Spinal cord (tissue), 10 donors: ENCODE results near the gene TSPYL4. TPM values are rescaled to one million over a fixed set of nuclear protein-coding genes. Genes with fewer than 3 reads are reported as not detected.

Experiments used
- DNase-seq, 6 donors: peaks; one replicate each; pipeline versions ENCODE4 v3.0.0 to v3.0.0-alpha.2; 2013 to 2015; ENCODE audit warnings: low spot score in 6 of 6, low read depth in 4 of 6
- H3K27ac ChIP-seq: one replicate; pipeline ENCODE4 v1.5.1; 2013; ENCODE audit warnings: low read depth, low read length, control low read depth
- H3K27me3 ChIP-seq: one replicate; pipeline ENCODE4 v1.6.1; 2013; ENCODE audit warnings: low read length; ENCODE audit not compliant: control insufficient read depth, insufficient read depth
- H3K36me3 ChIP-seq: one replicate; pipeline ENCODE4 v1.6.1; 2013; ENCODE audit warnings: low read length; ENCODE audit not compliant: control insufficient read depth, insufficient read depth
- H3K4me1 ChIP-seq: one replicate; pipeline ENCODE4 v1.6.1; 2013; ENCODE audit warnings: low read length; ENCODE audit not compliant: control insufficient read depth, insufficient read depth
- H3K4me3 ChIP-seq: one replicate; pipeline ENCODE4 v1.5.1; 2013; ENCODE audit warnings: low read depth, low read length, control low read depth
- H3K9me3 ChIP-seq: one replicate; pipeline ENCODE4 v1.6.1; 2013; ENCODE audit warnings: low read length; ENCODE audit not compliant: control insufficient read depth, insufficient read depth
- WGBS: methylation state at CpG from one replicate; pipeline ENCODE4 v1.1.5; 2013; ENCODE audit warnings: missing lambda C conversion rate; ENCODE audit not compliant: insufficient coverage; 5-methylcytosine and 5-hydroxymethylcytosine counted together
- polyA plus RNA-seq, 2 donors: library from polyadenylated mRNA; unstranded; fragments of 120-200 nt; gene quantifications; one replicate each; pipeline ENCODE4 v1.2.1, GENCODE V29; 2013; ENCODE audit not compliant: insufficient read length in 2 of 2
- total RNA-seq, 2 donors: library from RNA; depleted of rRNA in 1 of 2; stranded (reverse); fragments of 120-200 nt in 1 of 2; fragments of >200 nt in 1 of 2; gene quantifications; one replicate each; pipeline versions ENCODE4 v1.2.3 to v1.2.4, GENCODE V29; 2013 to 2014
- donor health status: healthy.

TSPYL4 gene
- total and polyA plus RNA-seq, 4 donors = 57.6 to 162 (median 119) TPM

DNA sequence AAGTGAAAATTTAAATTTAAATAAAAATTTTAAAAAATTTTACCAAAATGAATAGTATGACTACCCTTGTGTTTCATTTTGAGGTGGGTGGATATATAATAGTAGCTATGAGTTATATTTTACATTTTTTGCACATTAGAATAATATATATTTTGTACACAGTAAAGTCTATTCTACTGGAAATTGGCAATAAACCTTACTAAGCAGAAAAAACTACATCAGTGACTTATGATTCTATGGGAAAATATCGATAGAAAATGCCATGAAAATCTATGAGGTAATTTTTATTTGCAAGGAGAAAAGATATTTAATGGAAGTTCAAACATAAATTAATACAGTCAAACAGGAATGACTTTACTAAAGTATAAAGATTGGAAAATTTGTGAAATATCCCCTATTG is 2.8 kb upstream of the TSPYL4 start:
- Histone ChIP-seq H3K27ac (no peak overlapping the region), H3K4me1 (peaks cover 15% of the 10 kb centered on the region), H3K36me3 (peaks cover 11% of the 10 kb centered on the region), H3K27me3 (no peaks in the 10 kb centered on the region), H3K9me3 (no peaks in the 10 kb centered on the region), H3K4me3 (no peak overlapping the region)
- WGBS = no CpG with 5 or more reads among the region's 1 CpG
- DNase-seq = no peak

DNA sequence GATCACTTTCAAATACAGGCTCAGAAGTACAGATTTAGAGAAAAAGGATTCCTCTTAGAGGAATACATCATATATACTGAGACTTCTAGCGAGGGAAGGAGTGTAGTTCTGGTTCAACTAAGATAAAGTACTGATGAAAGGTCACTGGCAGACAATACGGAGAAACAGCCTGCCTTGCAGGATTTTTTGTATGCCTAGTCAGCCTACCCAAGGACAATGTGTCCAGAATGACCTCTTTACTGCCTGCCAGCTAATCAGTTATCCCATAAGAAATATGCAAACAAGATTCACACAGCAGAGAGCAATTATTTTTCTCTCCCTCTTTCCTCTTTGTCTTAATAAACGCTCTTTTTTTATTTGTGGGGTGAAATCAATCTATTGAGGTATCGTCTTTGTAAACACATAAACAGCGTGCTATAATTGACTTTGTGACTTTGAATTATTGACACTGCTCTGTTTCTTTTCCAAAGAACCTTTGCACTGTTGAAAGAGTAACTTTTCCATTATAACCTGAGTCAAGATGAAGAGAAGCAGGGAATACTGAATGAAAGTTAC is 1.4 kb upstream of the TSPYL4 start:
- Histone ChIP-seq H3K27me3 (no peaks in the 10 kb centered on the region), H3K4me3 (peak overlapping the region; percentile 91), H3K4me1 (peaks cover 22% of the 10 kb centered on the region), H3K9me3 (no peaks in the 10 kb centered on the region), H3K27ac (no peak overlapping the region), H3K36me3 (peaks cover 14% of the 10 kb centered on the region)
- 0% methylated on average over 1 of the region's 5 CpGs for WGBS
- DNase-seq = peak in 1 of 6 donors; percentile 51

DNA sequence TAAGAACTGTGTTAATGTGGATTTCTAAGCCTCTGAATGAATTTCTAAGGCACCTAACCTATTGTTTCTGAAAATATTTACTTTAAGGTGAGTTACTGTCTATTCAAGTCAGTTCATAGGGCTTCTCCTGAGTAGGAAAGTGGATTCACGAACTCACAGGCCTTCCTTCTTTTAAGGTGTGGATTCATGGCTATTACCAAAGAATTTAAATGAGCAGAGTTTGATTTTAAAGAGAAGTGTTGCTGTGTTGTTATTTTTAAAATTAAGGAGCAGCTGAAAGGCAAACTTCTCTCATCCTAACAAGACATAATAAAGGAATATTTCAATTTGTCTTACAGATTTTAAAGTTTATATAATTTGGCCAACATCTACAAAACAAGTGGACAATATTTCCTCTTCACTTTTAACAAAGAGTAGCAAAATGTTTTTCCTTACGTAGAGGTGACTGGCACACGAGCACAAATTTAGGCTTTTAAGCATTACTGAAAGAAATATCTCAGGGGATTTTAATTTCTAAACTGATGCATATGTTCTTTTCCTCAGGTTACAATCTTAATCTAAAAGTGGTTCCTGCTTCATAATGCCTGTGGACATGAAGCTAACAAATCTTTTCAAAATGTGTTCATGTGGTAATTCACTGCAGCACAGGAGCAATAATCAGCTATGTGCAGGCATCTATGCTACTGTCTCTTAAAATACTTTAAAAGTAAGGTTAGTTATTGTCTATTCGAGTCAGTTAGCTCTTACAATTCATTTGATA is 602 bp upstream of the TSPYL4 start:
- Histone ChIP-seq H3K27me3 (no peaks in the 10 kb centered on the region), H3K4me1 (peaks cover 22% of the 10 kb centered on the region), H3K4me3 (peak overlapping the region; percentile 91), H3K27ac (peak overlapping the region; percentile 95), H3K36me3 (peaks cover 14% of the 10 kb centered on the region), H3K9me3 (no peaks in the 10 kb centered on the region)
- WGBS = 0% methylated on average over 1 of the region's 4 CpGs
- peak in 2 of 6 donors; percentile 34 to 57 for DNase-seq

DNA sequence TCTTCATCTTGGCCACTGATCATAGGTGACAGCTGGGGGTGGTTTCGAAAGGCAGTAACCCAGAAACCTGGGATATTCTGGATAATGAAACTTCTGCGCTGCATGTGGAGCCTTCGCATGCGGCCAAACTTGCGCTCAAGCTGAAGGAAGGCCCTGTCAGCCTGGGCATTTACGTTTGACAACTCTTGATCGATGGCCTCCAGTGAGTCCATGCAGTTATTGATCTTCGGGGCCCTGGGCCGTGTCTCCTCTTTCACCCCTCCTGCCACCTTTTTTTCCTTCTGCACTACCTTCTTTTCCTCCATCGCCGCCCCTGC is 729 bp downstream of the TSPYL4 start:
- Histone ChIP-seq H3K9me3 (no peaks in the 10 kb centered on the region), H3K4me3 (peak overlapping the region; percentile 91), H3K27me3 (no peaks in the 10 kb centered on the region), H3K36me3 (peaks cover 6% of the 10 kb centered on the region), H3K4me1 (peaks cover 22% of the 10 kb centered on the region), H3K27ac (peak overlapping the region; percentile 95)
- WGBS = 38% methylated on average over 11 of the region's 11 CpGs
- no peak for DNase-seq

DNA sequence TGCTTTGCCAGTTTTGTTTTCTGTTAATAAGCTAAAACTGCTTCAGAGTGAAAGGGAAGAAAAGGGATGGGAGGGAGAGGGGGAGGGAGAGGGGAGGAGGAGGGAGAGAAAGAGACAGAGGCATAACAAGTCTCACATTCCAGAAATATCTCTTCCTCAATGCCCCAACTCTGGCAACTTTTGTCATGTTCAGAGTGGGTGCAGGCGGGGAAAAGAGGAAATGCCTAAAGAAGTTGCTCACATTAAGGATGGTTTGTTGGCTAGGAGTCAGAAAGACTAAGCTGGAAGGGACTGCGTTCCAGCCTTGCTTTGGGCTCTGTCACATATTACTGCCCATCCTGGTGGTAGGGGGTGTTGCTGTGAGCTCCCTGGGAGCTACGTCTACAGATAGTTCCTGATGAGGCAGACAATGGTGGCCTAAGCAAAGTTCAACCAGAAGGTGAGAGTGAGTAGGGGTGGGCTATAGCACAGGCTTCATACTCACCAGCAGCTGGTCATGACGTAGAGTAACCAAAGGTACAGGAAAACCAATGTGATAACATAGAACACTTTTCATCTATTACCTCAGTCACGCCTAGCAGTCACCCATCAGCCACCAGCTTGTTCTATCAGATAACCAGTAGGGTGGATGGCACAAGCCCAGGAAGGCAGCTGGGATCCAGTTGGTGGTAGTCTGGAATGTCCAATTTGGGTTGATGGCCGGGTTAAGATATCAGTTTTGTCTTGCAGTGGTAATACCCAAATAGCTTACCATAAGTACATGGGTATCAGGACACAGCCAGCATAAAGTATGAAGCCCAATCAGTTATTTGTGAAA is 2.1 kb downstream of the TSPYL4 start:
- Histone ChIP-seq H3K9me3 (no peaks in the 10 kb centered on the region), H3K4me1 (peaks cover 22% of the 10 kb centered on the region), H3K4me3 (peak overlapping the region; percentile 91), H3K27me3 (no peaks in the 10 kb centered on the region), H3K36me3 (peaks cover 4% of the 10 kb centered on the region), H3K27ac (no peak overlapping the region)
- no peak for DNase-seq
- 38% methylated on average over 1 of the region's 6 CpGs for WGBS

DNA sequence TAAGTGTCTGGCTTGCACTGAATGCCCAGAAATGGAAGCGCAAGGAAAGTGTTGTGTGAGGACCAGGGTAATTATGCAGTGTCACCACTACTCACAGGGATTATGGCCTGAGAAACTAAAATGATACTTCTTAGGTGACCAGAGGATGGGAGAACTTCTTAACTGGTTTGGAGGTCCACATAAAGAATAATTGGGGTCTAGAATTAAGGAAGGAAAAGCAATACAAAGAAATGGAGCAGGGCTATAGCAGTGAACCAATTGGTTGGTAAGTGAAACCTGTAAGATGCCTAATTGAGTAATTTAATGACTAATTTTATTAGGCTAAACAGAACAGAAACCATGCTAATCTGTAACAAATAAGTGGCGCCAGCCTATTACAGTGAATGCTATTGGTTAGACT is 5.3 kb downstream of the TSPYL4 start:
- H3K4me3 ChIP-seq = no peak overlapping the region
- no peaks in the 10 kb centered on the region for H3K27me3 ChIP-seq
- H3K27ac ChIP-seq = no peak overlapping the region
- H3K9me3 ChIP-seq = no peaks in the 10 kb centered on the region
- H3K36me3 ChIP-seq = peaks cover 4% of the 10 kb centered on the region
- WGBS = 83% methylated on average over 1 of the region's 2 CpGs
- no peak for DNase-seq
- peaks cover 22% of the 10 kb centered on the region for H3K4me1 ChIP-seq

DNA sequence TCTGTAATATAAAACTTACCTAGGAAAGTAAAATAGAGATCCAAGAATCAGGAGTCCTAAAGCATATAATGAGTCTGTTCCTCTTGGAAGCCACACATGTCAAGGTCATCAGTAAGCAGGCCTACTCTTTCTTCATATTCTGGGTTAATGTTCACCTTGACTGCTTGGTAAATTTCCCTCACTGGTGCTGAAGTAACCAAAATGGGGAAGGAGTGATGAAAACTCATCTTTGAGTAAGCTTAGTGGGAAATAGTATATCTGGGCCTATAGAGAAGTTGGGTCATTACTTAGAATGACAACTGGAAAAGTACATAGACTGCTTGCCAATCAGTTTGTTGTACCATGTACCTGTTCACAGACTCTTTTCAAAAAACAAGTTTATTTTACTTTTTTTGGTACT is 6.6 kb downstream of the TSPYL4 start:
- H3K4me3 ChIP-seq = no peak overlapping the region
- peaks cover 11% of the 10 kb centered on the region for H3K4me1 ChIP-seq
- no peak for DNase-seq
- H3K27me3 ChIP-seq = no peaks in the 10 kb centered on the region
- H3K36me3 ChIP-seq = peaks cover 4% of the 10 kb centered on the region
- no peak overlapping the region for H3K27ac ChIP-seq
- no peaks in the 10 kb centered on the region for H3K9me3 ChIP-seq

DNA sequence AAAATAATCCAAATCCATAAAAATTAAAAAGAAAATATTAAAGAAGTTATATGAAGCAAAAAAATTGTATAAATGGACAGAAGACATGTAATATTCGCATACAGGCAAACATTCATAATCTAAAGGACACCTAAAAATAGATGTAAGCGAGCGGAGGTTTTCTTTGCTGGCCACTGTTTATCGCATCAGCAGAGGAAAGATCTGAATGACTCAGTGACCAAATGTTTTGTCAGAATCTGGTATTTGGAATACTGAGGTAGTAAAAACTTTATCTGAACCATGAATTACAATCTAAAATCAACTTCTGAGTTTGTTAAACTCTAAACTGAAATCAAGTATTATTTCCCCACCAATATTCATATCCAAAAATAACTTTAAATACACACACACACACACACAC is 7.8 kb downstream of the TSPYL4 start:
- no peak for DNase-seq
- no CpG with 5 or more reads among the region's 4 CpGs for WGBS

DNA sequence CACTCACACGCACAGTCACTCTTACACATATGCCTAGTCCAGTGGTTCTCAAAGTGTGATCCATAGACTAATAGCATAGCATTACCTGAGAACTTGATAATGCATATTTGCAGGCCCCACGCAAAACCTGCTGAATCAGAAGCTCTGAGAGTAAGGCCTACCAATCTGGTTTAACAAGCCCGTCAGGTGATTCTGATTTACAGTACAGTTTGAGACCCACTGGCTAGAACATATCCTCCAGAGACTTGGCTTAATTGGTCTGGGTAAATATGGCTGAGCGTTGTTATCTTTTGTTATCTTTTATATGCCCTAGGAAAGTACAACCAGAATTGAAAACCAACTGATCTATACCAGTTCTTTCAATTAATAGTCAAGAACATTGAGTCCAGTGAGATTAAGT is 9.6 kb downstream of the TSPYL4 start:
- H3K4me3 ChIP-seq = no peak overlapping the region
- no peak for DNase-seq
- no peak overlapping the region for H3K27ac ChIP-seq
- no peaks in the 10 kb centered on the region for H3K36me3 ChIP-seq
- H3K27me3 ChIP-seq = no peaks in the 10 kb centered on the region
- H3K9me3 ChIP-seq = no peaks in the 10 kb centered on the region
- no peaks in the 10 kb centered on the region for H3K4me1 ChIP-seq
- 100% methylated on average over 2 of the region's 4 CpGs for WGBS

More for the DNA sequence above, 7.8 kb downstream of the TSPYL4 start:
- Histone ChIP-seq H3K4me1 (peaks cover 3% of the 10 kb centered on the region), H3K36me3 (no peaks in the 10 kb centered on the region), H3K9me3 (no peaks in the 10 kb centered on the region), H3K27me3 (no peaks in the 10 kb centered on the region), H3K27ac (no peak overlapping the region), H3K4me3 (no peak overlapping the region)
